ENCODE measurements around the gene KCNK17. TPM values are rescaled to one million over a fixed set of nuclear protein-coding genes. Genes with fewer than 3 reads are reported as not detected.

The KCNK17 gene
- 1 to 10 TPM in 4 of 6 donors, under 1 TPM in 2; 0.84 to 2.6 (median 1.0) TPM for total RNA-seq
- 10 to 100 TPM in 1 of 2 donors, 1 to 10 TPM in 1; 3.7 to 44.0 TPM for polyA plus RNA-seq

DNA sequence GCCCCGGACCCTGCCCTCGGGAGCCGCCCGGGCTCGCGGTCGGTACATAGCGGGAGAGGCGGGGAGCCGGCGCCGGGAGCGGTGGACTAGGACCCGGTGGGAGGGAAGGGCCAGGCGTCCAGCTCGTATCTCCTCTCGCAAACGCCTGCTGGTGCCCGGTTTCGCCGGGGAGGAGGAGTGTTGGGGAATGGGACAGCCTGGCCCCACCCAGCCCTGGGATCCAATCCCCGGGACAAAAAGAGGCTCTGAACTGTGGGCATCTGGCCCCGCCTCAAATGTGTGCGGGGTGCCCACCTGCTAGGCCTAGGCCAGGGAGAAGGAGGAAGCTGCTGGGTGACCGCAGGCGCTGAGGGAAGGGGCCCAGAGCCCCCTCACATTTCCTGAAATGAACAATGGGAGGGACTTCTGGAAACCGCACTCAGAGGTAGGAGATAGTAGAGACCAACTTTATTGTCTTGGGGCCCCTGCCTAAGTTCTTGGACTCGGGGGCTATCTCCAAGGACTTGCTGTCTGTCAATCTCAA, at the start of gene KCNK17:
KCNK17 (minus strand) TSS at position 147 of the 523 bp plus-strand sequence; CDS start at position 48, 99 bp downstream.
- intact Hi-C loops (cut with DNase I), result loop anchor here in 2 of 3 donors (5.0 to 10.0 kb wide), 3 partner anchors 340 to 442 kb away; no protein-coding TSS in a partner anchor
- peak within 1 kb of the TSS in 3 of 4 donors; percentile 1 to 41 (median 8) for H3K4me3 ChIP-seq
- H3K27me3 ChIP-seq, result no peaks in the 10 kb centered on the region
- 21 to 29% methylated on average over 27 to 28 of the region's 28 CpGs for WGBS, 2 donors
- ATAC-seq (peak in 1 of 4 donors; percentile 46), FAIRE-seq (no peak), DNase-seq (peak in 1 of 6 donors; percentile 74)
- TF ChIP-seq CTCF (IDR thresholded peaks at IDR 0.05), result no peak
- no peaks in the 10 kb centered on the region for H3K9me3 ChIP-seq
- H3K36me3 ChIP-seq, result no peaks in the 10 kb centered on the region
- peaks cover 0 to 3% (median 0%) of the 10 kb centered on the region in 3 donors for H3K4me1 ChIP-seq
- H3K27ac ChIP-seq, result no peak within 1 kb of the TSS

DNA sequence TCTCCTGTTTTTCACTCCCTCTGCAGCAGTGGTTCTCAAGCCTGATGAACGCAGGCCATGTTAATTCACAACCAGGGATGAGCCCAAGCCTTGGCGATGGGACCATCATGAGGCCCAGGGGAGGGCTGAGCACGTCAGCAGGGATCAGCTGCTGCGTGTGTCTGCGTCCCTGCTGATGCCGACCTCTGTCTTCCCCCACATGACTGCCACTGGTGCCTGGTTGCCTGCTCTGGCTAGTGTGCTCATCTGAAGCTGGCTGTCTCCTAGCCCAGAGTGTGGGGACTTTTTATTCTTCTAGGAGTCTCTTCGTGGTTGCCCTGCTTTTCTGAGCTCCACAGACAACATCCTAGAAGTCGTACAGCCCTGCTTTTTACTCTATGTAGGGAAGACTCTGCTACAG, 49.1 kb upstream of the KCNK17 start:
- Histone ChIP-seq H3K27ac (no peak overlapping the region), H3K36me3 (no peaks in the 10 kb centered on the region), H3K4me3 (no peak overlapping the region), H3K4me1 (no peaks in the 10 kb centered on the region), H3K9me3 (no peaks in the 10 kb centered on the region), H3K27me3 (no peaks in the 10 kb centered on the region)
- TF ChIP-seq CTCF (IDR thresholded peaks at IDR 0.05), result no peak
- intact Hi-C loops (cut with DNase I), result loop anchor here in 1 of 3 donors (10.0 kb wide), 1 partner anchor 522 kb away; no protein-coding TSS in a partner anchor
- no peak for ATAC-seq
- DNase-seq, result no peak
- FAIRE-seq, result no peak
- 90 to 95% methylated on average over 8 of the region's 8 CpGs for WGBS, 2 donors

- Histone ChIP-seq H3K27me3 (no peaks in the 10 kb centered on the region), H3K4me1 (no peaks in the 10 kb centered on the region), H3K9me3 (no peaks in the 10 kb centered on the region), H3K36me3 (no peaks in the 10 kb centered on the region), H3K4me3 (no peak overlapping the region), H3K27ac (no peak overlapping the region)
- intact Hi-C loops (cut with DNase I), result loop anchor here in 1 of 3 donors (10.0 kb wide), 1 partner anchor 522 kb away; no protein-coding TSS in a partner anchor
- WGBS, 2 donors, result 39 to 47% methylated on average over 3 of the region's 3 CpGs
- DNase-seq (no peak), FAIRE-seq (no peak), ATAC-seq (peak in 1 of 4 donors; percentile 41)
- TF ChIP-seq CTCF (IDR thresholded peaks at IDR 0.05), result no peak
Observed at GRCh38 chr6:39362487-39362865, 48.3 kb upstream of the KCNK17 start.

GRCh38 chr6:39361657-39362486, 47.7 kb upstream of the KCNK17 start:
- no peaks in the 10 kb centered on the region for H3K27me3 ChIP-seq
- intact Hi-C loops (cut with DNase I), result loop anchor here in 1 of 3 donors (10.0 kb wide), 1 partner anchor 523 kb away; no protein-coding TSS in a partner anchor
- H3K9me3 ChIP-seq, result no peaks in the 10 kb centered on the region
- no peaks in the 10 kb centered on the region for H3K4me1 ChIP-seq
- DNase-seq (peak; percentile 41 to 85 (median 71)), ATAC-seq (peak; percentile 76 to 95 (median 93)), FAIRE-seq (no peak)
- no peak overlapping the region for H3K4me3 ChIP-seq
- H3K27ac ChIP-seq, result no peak overlapping the region
- TF ChIP-seq CTCF (IDR thresholded peaks at IDR 0.05), result peak; percentile 59 to 83 (median 70)
- no peaks in the 10 kb centered on the region for H3K36me3 ChIP-seq
- 33 to 34% methylated on average over 21 of the region's 21 CpGs for WGBS, 2 donors

Measured in pancreas (tissue), 10 donors.